Measurements from ENCODE around the gene CHRD.

- no peak for TF ChIP-seq POLR2AphosphoS5 (IDR thresholded peaks at IDR 0.05; ENCODE audit: low read depth, low read length)
- TF ChIP-seq POLR2A (IDR thresholded peaks at IDR 0.05; ENCODE audit: low read depth, low read length), result no peak
Observed at GRCh38 chr3:184360929-184361531, 18.8 kb upstream of the CHRD start.
